Smooth muscle cell of the brain vasculature (primary cell): ENCODE data around the gene ATP5ME.

Source experiments
- DNase-seq: peaks from one replicate; pipeline ENCODE4 v3.0.0-alpha.2; 2012; ENCODE audit warnings: low read depth, low spot score

Gene ATP5ME

DNA sequence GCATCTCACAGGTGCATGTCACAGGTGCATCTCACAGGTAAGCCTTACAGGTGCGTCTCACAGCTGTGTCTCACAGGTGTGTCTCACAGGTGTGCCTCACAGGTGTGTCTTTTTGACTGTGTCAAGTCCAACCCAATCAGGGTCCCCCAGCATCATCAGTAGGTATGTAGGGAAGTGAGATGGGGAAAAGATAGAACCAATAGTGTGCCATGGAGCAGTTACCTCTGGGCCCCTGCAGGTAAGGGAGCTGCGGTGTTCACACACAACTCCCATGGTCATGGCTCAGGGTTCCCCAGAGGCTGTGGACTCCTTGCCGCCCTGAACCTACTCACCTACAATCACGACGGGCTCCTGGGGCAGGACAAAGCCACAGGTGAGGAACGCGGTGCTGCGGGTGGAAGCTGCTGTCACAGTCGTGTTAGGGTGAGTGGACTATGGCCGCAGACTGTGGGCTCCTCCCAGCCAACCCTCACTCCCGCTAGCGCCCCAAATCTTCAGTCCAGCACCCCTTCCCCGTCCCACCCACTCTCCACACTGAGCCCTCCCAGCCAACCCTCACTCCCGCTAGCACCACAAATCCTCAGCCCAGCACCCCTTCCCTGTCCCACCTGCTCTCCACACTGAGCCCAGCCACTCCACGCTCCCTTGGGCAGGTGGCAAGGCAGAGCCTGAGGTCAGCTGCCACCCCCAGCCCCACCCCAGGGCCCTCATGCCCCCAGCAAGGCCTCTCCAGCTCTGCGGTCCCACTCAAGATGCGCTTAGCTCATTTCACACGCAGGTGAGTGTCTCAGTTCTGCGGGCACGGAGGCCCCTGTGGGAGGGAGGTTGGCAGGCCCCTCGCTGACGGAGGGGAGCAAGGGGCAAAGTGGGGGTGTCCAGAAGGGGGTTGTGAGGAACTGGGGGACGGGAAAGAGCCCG, 50.8 kb downstream of the ATP5ME start:
- no peak for DNase-seq
